SK-N-MC (cell line): Measurements from ENCODE around the gene XIRP1.

ENCODE experiments used
- EZH2 ChIP-seq: fragments of 200-600 bp; sonication (generic); IDR thresholded peaks from one replicate; pipeline ENCODE4 v1.6.1; 2017; ENCODE audit warnings: antibody characterized with exemption
- POLR2AphosphoS5 ChIP-seq: IDR thresholded peaks from 2 replicates; pipeline ENCODE4 v1.6.1; 2012; ENCODE audit warnings: mild to moderate bottlenecking, low read depth, low read length, borderline replicate concordance

- TF ChIP-seq POLR2AphosphoS5 (no peak), EZH2 (no peak)
These were observed 28.0 kb downstream of the XIRP1 start for GRCh38 chr3:39164414-39164813.
